SK-MEL-5 (cell line): ENCODE results near the gene TNS1. TPM values are rescaled to one million over a fixed set of nuclear protein-coding genes. Genes with fewer than 3 reads are reported as not detected.
"Not testable (repeated sequence)": the region's sequence is repeated elsewhere in the genome, so short reads cannot be mapped to it uniquely, and the experiment has no call there.

ENCODE experiments used
- DNase-seq: peaks from one replicate; pipeline ENCODE4 v3.0.0-alpha.2; 2016; ENCODE audit warnings: low read depth, low spot score
- in situ Hi-C: cut with HindIII; loops from 2 replicates; pipeline ENCODE4 v1.10.0; 2016; ENCODE audit warnings: low sequenced_read_pairs, high pct_unique_total_duplicates, low pct_unique_long_range_greater_than_20kb
- total RNA-seq: library from RNA; depleted of rRNA; stranded (reverse); fragments of >200 nt; shearing (Covaris generic); gene quantifications from 2 replicates; pipeline ENCODE4 v1.2.3, GENCODE V29; 2014

The TNS1 gene
- total RNA-seq, 1 experiment from 2014 or later, result 2.2 TPM

GRCh38 chr2:217794133-217794986 is 208.4 kb downstream of the TNS1 start:
- in situ Hi-C loops, result no loop called here
- DNase-seq, result no peak

- in situ Hi-C loops, result no loop called here
- DNase-seq, result no peak
Observed at GRCh38 chr2:217793566-217794132, 209.1 kb downstream of the TNS1 start.

GRCh38 chr2:217792626-217793527 is 209.9 kb downstream of the TNS1 start:
- in situ Hi-C loops, result no loop called here
- no peak for DNase-seq

GRCh38 chr2:217791551-217791950 is 211.2 kb downstream of the TNS1 start:
- no peak for DNase-seq
- in situ Hi-C loops, result no loop called here

- in situ Hi-C loops, result no loop called here
- no peak for DNase-seq
Observed at GRCh38 chr2:217790681-217791392, 212.0 kb downstream of the TNS1 start.

GRCh38 chr2:217790195-217790594 is 212.6 kb downstream of the TNS1 start:
- in situ Hi-C loops, result no loop called here
- peak; percentile 27 for DNase-seq

GRCh38 chr2:217789736-217790181 is 213.0 kb downstream of the TNS1 start:
- in situ Hi-C loops, result no loop called here
- no peak for DNase-seq

GRCh38 chr2:217789003-217789735 is 213.6 kb downstream of the TNS1 start:
- in situ Hi-C loops, result no loop called here
- peak; percentile 72 for DNase-seq

GRCh38 chr2:217788669-217789002 is 214.2 kb downstream of the TNS1 start:
- DNase-seq, result no peak
- in situ Hi-C loops, result no loop called here

- in situ Hi-C loops, result no loop called here
- DNase-seq, result no peak
Observed at GRCh38 chr2:217787160-217787877, 215.5 kb downstream of the TNS1 start.

- DNase-seq, in situ Hi-C loops: not testable (repeated sequence)
Observed at GRCh38 chr2:217786560-217786959, 216.2 kb downstream of the TNS1 start.

- in situ Hi-C loops, result no loop called here
Observed at GRCh38 chr2:217785544-217786045, 217.2 kb downstream of the TNS1 start.

GRCh38 chr2:217784996-217785543 is 217.7 kb downstream of the TNS1 start:
- no peak for DNase-seq
- in situ Hi-C loops, result no loop called here

More at GRCh38 chr2:217785544-217786045, 217.2 kb downstream of the TNS1 start:
- DNase-seq, result peak; percentile 70

GRCh38 chr2:217783243-217783642 is 219.6 kb downstream of the TNS1 start:
- in situ Hi-C loops, result no loop called here
- no peak for DNase-seq

GRCh38 chr2:217777906-217778305 is 224.9 kb downstream of the TNS1 start:
- in situ Hi-C loops, result no loop called here

GRCh38 chr2:217776631-217777030 is 226.2 kb downstream of the TNS1 start:
- in situ Hi-C loops, result no loop called here

More at GRCh38 chr2:217777906-217778305, 224.9 kb downstream of the TNS1 start:
- DNase-seq, result no peak

More at GRCh38 chr2:217776631-217777030, 226.2 kb downstream of the TNS1 start:
- DNase-seq, result no peak
